GM18508 (cell line): ENCODE measurements around the gene NLRP12.
"Not testable (repeated sequence)": the region's sequence is repeated elsewhere in the genome, so short reads cannot be mapped to it uniquely, and the experiment has no call there.

Source experiments
- ATAC-seq: cut with Tn5 transposase; IDR thresholded peaks from one replicate; pipeline ENCODE4 v1.9.1; 2021; ENCODE audit warnings: moderate number of reproducible peaks; ENCODE audit not compliant: insufficient read depth, unreplicated experiment

NLRP12 gene

GRCh38 chr19:53786744-53787143, 37.4 kb downstream of the NLRP12 start:
- ATAC-seq: no peak

DNA sequence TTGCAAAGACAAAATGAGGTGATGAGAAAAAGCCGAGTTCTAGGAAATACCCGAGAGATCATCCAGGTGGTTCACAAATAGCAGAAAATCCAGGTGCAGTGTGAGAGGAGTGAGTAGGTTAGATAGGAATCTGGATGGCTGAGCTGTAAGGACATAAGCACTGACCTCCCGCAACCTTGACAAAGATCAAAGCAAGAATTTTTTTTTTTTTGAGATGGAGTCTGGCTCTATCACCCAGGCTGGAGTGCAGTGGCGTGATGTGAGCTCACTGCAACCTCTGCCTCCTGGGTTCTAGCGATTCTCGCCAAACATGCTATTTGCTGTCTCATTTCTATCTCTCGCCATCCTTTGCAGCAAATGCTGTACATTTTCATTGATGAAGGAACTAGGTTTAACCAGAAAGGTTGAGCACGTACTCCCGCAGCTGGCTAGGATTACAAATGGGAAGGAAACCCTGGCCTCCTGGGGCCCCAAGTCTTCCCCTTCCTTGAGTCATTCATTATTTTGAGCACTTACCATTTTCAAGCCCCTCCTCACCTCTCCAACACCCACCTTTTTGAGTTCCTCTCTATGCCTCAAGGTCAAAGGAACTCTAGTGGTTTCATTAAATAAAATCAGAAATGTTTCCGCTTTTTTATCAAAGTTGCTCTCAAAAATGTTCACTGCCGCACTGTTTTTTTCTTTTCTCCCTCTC, 38.8 kb downstream of the NLRP12 start:
- ATAC-seq: no peak

- no peak for ATAC-seq
These were observed 41.4 kb downstream of the NLRP12 start for GRCh38 chr19:53782698-53783097.

GRCh38 chr19:53781332-53781731, 42.8 kb downstream of the NLRP12 start:
- not testable (repeated sequence) for ATAC-seq

DNA sequence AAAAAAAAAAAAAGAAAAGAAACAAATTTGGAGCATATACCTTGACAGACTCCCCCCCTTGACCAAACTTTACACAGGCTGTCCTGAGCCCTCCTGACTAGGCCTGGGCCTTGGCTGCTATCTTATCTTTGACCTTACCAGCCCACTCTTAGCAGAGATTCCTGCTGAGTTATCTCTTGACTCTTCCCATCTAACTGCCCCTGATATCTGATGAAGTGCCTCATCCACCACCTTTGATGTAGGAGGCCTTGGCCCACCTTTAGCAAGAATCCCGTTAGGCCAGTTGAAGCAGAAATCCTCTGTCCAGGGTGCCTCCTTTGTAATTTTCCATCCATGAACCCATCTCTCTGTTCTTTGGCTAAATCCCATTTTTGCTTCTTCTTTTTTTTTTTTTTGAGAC, 43.6 kb downstream of the NLRP12 start:
- no peak for ATAC-seq

DNA sequence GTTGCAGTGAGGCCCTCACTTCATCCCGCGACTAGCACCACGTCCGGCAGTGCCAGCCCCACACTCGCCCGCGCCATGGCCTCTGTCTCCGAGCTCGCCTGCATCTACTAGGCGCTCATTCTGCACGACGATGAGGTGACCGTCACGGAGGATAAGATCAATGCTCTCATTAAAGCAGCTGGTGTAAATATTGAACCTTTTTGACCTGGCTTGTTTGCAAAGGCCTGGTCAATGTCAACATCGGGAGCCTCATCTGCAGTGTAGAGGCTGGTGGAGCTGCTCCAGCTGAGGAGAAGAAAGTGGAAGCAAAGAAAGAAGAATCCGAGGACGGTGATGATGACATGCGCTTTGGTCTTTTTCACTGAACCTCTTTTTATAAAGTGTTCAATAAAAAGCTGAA, 48.6 kb downstream of the NLRP12 start:
- ATAC-seq: no peak

DNA sequence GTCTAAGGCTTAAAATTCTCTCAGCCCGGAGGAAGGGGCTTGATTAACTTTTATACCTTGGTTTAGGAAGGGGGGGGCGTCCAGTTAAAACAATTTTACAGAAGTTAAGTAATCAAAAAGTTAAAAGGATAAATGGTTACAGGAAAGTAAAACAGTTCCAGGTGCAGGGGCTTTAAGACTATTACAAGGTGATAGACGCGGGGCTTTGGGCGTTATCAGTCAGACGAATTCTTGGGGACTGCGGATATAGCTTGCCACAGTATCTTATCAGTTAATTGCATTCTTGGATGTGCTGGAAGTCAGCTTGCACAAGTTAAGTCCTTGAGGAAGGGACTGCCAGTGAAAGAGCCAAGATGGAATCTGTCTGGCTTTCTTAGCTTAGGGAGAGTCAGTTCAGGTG, 49.6 kb downstream of the NLRP12 start:
- not testable (repeated sequence) for ATAC-seq

DNA sequence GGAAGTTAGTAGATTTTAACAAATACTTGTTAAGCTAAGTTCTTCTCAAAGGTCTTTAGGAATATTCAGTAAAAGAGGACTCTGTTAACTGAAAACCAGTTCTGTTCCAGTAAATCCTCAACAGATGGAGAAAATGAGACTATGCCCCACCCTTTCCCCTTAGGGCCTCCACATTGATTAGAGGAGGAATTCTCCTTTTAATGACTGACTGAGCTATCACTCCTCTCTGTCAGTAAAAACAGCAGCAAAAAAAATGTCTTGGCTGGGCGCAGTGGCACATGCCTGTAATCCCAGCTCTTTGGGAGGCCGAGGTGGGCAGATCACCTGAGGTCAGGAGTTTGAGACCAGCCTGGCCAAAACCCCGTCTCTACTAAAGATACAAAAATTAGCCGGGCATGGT, 50.1 kb downstream of the NLRP12 start:
- no peak for ATAC-seq

DNA sequence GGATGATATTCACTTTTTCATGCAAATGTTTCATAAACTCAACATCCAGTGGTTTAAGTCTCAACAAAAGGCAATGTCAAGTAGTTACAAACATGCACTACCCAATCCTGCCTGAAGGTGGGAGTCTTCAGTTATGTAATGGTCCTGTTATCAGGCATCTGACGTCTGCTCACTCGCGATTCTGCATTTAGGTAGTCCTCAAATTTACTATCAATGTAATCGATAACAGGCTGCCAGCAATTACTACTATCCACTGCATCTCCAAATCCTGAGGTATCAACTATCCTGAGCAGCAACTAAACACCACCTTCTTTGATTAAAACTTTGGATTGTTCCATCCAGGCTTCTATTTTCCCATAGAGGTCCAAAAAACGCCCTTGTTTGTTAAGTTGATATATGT, 51.2 kb downstream of the NLRP12 start:
- no peak for ATAC-seq

DNA sequence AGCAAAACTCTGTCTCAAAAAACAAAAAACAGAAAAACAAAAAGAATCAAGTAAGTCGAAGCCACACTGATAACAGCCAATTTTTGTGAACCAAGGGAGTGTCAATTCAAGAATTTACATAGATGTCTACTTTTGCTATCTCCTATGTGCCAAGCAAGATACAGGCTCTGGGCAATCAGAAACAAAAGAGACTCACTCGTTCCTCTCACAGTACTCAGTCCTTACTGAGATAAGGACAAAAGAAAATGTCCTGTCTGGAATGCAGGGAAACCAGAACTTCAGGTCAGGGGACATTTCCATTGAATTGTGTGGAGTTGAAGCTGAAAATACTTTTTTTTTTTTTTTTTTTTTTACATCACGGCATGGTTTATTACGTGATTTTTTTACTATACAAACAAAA, 53.0 kb downstream of the NLRP12 start:
- ATAC-seq: no peak

- ATAC-seq: not testable (repeated sequence)
These were observed 54.3 kb downstream of the NLRP12 start for GRCh38 chr19:53769696-53770309.

GRCh38 chr19:53768401-53768800, 55.7 kb downstream of the NLRP12 start:
- no peak for ATAC-seq

DNA sequence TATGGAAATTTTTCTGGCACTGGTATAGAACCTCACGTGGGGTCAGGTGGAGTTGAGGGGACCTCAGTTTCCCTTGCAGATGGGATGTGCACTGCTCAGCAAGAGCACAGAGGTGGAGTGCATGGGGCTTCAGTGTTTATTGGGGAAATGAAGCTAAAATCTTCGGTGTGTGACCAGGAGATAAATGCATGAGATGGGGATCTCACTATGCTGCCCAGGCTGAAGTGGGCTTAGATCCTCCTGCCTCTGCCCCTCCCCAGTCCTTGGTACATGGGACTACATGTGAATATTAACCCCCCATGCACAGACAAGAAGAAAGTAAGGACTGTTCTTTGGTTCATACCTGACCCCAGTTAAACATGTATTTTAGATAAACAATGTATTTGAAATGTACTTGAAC, 65.1 kb downstream of the NLRP12 start:
- ATAC-seq: not testable (repeated sequence)
